HG03432 (cell line): ENCODE results near the gene ZNF544.
A peak's percentile ranks its signal among the peaks of the same experiment; 100 is the strongest.

Experiments used
- ATAC-seq: cut with Tn5 transposase; IDR thresholded peaks from one replicate; pipeline ENCODE4 v1.9.1; 2021; ENCODE audit warnings: mild to moderate bottlenecking, moderate library complexity; ENCODE audit not compliant: unreplicated experiment

ZNF544 gene

GRCh38 chr19:58228585-58229254 is at the start of gene ZNF544:
TSS of gene ZNF544 (plus strand) at chr19:58228914. CDS start at chr19:58244024, 15,110 bp downstream.
- peak; percentile 94 for ATAC-seq

GRCh38 chr19:58181902-58182576 is 46.7 kb upstream of the ZNF544 start:
- ATAC-seq = no peak

DNA sequence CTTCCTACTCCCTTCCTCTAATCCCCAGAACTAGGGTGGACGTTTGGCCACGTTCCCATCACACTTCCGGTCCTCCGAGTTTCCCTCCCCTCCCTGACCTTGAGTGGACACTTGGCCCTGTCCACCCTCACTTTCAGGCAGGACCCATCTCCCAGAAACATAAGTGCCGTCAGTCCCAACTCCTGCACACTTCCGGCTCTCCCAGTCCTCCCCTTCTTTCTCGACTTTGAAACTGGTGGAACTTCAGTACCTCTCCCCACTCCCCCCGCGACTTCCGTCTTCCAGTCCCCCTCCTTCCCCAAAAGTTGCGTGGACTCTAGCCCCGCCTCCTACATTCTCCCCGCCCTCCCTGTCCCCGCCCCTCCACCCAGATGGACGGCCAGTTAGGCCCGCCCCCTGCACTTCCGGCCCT is 46.1 kb upstream of the ZNF544 start:
- ATAC-seq = no peak

DNA sequence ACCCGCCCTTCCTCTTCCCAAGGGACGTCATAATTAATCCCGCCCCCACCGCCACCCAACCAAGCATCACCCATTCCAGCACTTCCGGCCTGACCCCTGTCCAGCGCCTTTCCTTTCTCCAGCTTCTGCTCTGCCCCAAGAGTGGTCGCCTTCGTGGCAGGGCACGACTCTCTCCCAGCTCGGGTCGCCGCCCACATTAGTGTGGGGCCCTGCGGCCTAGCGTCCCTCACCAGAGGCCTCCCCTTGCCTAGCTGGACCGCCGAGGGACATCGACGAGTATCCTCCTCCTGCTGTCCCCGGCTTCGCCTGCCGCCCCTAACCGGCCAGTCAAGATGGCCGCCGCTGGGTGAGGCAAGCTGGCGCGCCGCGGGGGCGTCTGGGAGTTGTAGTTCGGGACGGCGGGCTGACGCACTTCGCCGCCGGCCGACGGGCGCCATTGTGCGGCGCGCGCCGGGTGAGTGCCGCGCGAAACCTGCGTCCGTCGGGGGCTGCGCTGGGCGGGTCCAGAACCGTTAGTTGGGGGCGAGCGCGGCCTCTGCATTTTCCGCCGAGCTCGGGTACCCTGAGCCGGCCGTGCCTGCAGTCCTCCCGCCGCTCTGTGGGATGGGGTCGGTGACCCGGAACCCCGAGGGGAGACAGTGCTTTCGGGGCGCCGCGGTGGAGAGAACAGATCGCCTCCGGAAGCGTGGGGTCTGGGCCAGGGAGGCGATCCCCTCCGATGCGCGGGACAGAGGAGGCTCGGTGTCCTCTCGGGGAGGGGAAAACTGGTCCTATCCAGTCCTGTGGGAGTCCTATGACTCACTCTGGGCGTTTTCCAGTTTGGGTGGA is 45.5 kb upstream of the ZNF544 start, which contains the start of gene ZNF274:
Gene ZNF274 (plus strand): TSS at position 73 of the 828 bp plus-strand sequence. CDS start 905 bp downstream, outside the sequence.
- ATAC-seq = peak; percentile 95

DNA sequence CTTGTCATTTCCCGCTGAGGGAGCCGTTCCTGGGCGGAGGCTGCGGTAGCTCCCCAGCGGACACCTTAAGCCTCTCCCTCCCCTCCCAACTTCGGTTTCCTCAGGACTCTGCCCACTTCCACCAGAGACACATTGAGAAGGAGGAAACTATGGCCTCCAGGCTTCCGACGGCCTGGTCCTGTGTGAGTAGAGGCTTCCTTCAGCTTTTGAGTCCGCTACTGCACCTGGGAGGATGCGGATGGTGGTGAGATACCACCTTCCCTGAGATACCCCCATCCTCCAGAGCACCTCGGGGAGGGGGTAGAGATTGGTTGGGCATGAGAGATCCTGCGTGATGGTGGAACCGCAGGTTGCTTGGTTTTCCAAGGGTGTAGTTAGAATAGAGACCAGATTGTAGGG is 44.9 kb upstream of the ZNF544 start:
- ATAC-seq = no peak

DNA sequence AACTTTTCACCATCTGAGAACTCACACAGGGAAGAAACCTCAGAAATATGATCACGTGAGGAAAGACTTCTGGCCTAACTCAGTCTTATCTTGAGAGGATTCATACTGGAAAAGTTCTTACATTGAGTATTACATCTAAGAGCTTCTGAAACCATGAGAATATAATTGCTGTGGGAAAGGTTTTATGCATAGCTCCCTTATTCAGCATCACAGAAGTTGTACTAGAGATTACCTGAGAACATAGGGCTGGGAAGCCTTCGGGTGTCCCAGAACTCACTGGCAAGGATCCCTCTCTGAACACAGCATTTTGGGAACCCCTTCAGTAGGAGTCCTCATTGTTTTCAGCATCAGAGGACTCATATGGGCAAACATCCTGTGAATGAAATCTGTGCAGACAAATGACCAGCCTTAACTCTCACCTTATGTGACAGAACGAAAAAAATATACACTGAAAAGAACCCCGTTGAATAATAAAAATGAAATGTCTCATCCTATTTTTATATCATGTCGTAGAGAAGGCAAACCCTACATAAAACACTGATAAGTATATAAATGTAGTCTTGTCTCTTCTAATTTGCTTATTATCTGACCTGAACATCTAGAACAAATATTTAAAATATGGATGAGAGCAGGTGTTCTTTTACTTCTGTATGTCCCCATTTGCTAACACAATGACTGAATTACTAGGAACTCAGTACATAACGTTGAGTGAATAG is 31.7 kb upstream of the ZNF544 start:
- ATAC-seq = no peak

DNA sequence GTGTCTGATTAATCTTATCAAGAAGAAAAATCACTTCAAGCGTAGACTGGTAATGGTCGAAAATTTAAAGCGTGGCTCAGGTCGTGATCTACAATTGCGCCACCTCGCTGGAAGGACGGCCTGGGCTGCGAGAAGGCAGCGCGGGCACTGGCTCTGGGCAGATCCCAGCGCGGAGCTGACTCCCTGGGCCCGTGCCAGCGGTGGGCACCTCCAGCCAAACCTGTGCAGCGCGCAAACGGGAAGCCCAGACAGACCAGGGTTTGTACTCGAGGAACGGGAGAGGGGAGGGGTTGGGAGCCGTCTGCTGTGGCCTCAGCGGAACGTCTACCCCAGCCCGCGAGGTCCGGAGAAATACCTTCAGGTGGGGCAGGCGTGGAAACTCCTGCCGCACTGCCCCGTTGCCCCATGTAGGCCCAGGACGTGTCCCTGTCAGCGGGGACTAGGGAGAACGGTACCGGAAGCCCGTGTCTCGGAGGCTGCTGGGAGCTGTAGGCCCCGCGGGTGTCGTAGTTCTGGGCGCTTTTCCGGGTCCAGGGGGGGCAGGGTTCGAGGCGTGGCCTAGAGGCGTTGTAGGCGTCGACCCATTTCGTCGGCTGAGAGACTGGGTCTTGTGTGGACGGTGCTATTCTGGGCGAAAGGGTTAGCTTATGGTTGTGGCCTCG is 24.8 kb upstream of the ZNF544 start:
- ATAC-seq = no peak

DNA sequence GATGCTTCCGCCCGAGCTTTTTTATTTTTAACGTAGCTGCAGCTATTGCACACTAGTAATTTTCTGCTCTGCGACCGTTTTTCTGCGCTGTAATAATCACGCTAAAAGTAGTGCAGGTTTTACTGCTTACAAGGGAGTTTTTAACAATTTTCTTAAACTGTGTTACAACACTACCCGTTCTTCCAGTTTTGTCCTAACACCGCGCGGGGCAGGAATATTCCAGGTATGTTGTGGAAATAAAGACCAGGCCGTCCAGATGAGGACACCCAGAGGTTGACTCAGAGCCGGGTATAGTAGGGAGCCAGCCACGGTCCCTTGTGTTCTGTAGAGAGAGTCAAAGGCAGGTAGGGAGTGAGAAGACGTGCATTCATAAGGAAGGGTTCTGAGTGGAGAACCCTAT is 24.1 kb upstream of the ZNF544 start:
- ATAC-seq = no peak

GRCh38 chr19:58209577-58209976 is 19.1 kb upstream of the ZNF544 start:
- ATAC-seq = no peak

- ATAC-seq = no peak
These were observed 16.2 kb upstream of the ZNF544 start for GRCh38 chr19:58212336-58213074.

GRCh38 chr19:58213075-58213369 is 15.7 kb upstream of the ZNF544 start:
- ATAC-seq = no peak

- ATAC-seq = no peak
These were observed 11.6 kb upstream of the ZNF544 start for GRCh38 chr19:58217069-58217481.

DNA sequence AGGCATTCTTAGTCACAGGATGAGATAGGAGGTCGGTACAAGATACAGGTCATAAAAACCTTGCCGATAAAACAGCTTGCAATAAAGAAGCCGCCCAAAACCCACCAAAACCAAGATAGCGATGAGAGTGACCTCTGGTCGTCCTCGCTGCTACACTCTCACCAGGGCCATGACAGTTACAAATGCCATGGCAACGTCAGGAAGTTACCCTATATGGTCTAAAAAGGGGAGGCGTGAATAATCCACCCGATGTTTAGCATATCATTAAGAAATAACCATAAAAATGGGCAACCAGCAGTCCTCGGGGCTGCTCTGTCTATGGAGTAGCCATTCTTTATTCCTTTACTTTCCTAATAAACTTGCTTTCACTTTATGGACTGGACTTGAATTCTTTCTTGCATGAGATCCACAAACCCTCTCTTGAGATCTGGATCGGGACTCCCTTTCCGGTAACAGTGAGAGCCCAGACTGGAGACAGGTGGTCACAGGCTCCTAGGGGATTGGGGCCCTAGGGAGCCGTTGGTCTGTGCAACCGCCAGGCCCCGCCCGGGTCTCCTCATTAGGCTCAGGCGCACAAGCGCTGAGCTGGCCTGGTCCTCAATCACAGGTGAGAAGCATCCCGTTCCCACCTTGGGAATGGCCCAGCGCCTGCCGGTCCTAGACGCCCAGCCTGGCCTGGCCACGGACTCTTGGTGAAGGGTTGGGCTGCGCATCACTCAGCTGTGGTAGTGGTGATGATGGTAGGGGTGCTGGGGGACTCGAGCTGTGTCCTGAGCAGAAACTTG is 10.9 kb upstream of the ZNF544 start:
- ATAC-seq = no peak

DNA sequence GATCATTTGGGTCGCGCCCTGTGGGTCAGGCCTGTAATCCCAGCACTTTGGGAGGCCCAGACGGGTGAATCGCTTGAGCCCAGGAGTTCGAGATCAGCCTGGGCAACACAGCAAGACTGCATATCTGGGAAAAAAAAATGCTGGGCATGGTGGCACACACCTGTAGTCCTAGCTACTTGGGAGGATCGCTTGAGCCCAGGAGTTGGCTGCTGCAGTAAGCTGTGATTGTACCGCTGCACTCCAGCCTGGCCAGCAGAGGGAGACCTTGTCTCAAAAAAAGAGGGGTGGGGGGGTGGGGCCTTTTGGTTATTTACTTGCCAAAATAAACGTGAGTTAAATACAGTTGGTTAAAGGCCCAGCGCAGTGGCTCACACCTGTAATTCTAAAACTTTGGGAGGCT is 9.8 kb upstream of the ZNF544 start:
- ATAC-seq = no peak

DNA sequence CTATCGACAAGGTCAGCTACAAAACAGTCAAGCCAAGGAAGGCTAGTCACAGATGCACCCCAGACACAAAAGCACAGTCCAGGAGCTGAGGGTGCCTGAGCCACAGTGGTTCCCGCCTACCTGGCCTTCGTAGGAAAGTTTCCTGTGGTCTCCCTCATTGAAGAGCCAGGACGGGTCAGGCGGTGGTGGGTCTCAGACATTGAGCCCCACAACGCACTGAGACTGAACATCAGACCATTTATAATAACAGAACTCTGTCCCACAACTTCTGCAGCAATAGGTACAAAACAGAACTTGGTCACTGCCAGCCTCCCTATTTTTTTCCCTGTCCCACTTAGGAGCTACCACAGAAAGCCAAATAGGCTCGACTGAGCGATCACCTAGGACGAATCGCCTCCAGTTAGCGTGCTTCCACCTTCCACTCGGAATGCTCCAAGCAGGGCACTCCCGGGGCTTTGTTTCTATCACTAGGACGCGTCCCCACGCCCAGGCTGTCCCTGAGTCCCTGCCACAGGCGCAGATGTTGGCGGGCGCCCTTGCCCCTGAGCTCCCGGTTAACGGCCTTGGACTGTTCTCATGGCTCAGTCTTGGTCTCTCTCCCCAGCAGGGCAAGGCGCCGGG is 640 bp upstream of the ZNF544 start:
- ATAC-seq = no peak

GRCh38 chr19:58229255-58229639 is 533 bp downstream of the ZNF544 start:
- no peak for ATAC-seq

- no peak for ATAC-seq
These were observed 8.6 kb downstream of the ZNF544 start for GRCh38 chr19:58237324-58237723.

GRCh38 chr19:58243351-58243750 is 14.6 kb downstream of the ZNF544 start:
- ATAC-seq = no peak

DNA sequence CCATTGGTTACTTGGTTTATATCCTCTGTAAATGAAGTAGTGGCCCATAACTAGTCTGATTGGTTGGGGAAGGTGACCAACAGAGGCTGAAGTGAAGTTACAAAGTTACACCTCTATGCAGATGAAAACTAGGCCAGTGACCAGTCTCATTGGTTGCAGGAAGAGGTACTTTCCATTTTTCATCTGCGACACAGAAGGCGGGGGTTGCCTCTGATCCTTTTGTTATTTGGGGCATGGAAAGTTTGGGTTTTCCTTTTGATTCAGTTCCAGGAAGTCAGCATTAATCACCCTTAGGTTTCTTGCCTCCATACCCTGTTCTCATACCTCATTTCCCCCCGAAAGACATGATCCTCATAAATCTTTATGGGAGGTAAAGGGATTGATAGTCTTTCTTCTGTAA is 20.2 kb downstream of the ZNF544 start:
- no peak for ATAC-seq
